Panc1 (cell line): ENCODE results near the gene KIF25.

ENCODE experiments used
- CTCF ChIP-seq: fragments of 450-650 bp; IDR thresholded peaks from 2 replicates; pipeline ENCODE4 v1.5.1; 2017; ENCODE audit warnings: mild to moderate bottlenecking
- SIN3A ChIP-seq: IDR thresholded peaks from 2 replicates; pipeline ENCODE4 v1.6.1; 2012; ENCODE audit warnings: low read depth, mild to moderate bottlenecking, low read length, moderate library complexity, borderline replicate concordance; ENCODE audit not compliant: insufficient read depth

DNA sequence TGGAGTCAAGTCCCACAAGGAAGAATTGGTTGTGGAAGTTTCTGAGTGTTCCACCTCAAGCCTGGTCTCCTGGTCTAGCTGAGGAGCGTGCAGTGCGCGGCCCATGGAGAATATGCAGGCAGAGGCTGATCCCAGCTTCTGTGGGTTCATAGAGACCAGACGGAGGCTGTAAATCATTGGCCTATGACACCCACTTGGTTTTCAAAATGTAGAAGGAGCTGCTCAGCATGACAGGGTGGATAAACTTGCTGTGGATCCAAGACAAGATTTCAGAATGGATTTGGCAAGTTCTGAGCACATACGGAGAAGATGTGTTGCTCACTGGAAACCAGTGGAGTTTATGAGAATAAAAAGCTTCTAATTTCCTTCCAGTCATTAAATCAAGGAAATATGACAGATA lies 744 bp downstream of the KIF25 start:
- no peak for TF ChIP-seq CTCF
- TF ChIP-seq SIN3A = no peak
